A673 (cell line): ENCODE measurements around the gene SMAD6. TPM values are rescaled to one million over a fixed set of nuclear protein-coding genes. Genes with fewer than 3 reads are reported as not detected.

Experiments
- BruUV-seq: library from RNA; stranded (reverse); fragments of 400-500 nt; replicated peaks from 2 replicates; lab custom pipeline; 2021; lab: Mats Ljungman, UMichigan
- CTCF ChIA-PET: fragments of 300-600 bp; sonication (Branson Sonifier 250); formaldehyde crosslinking; loops from one replicate; lab custom pipeline; 2022; ENCODE audit warnings: antibody characterized with exemption; lab: Charles Lee
- POLR2A ChIA-PET: fragments of 300-600 bp; sonication (Branson Sonifier 250); formaldehyde crosslinking; loops from one replicate; lab custom pipeline; 2022; ENCODE audit warnings: antibody characterized with exemption; ENCODE audit not compliant: low non-redundant PET; lab: Charles Lee
- DNase-seq: peaks from one replicate; pipeline ENCODE4 v3.0.0-alpha.2; 2015; ENCODE audit warnings: low spot score
- H3K27ac ChIP-seq: fragments of 200-600 bp; sonication (generic); 2 replicates; pipeline ENCODE4 v1.5.1; 2016; ENCODE audit warnings: mixed run types, low read depth, mild to moderate bottlenecking, mixed read lengths, antibody characterized with exemption, low read length; ENCODE audit not compliant: poor library complexity, severe bottlenecking
- H3K27me3 ChIP-seq: fragments of 200-600 bp; sonication (generic); replicated peaks from 2 replicates; pipeline ENCODE4 v1.6.1; 2017; ENCODE audit warnings: mixed run types, low read depth, mild to moderate bottlenecking, mixed read lengths, antibody characterized with exemption, low read length; ENCODE audit not compliant: insufficient read depth, poor library complexity
- H3K36me3 ChIP-seq: fragments of 200-600 bp; sonication (generic); 2 replicates; pipeline ENCODE4 v1.6.1; 2016; ENCODE audit warnings: mixed run types, mild to moderate bottlenecking, mixed read lengths, antibody characterized with exemption, low read length; ENCODE audit not compliant: insufficient read depth, poor library complexity, severe bottlenecking
- H3K4me1 ChIP-seq: fragments of 200-600 bp; sonication (generic); 2 replicates; pipeline ENCODE4 v1.6.1; 2017; ENCODE audit warnings: mixed run types, mild to moderate bottlenecking, mixed read lengths, antibody characterized with exemption, low read length; ENCODE audit not compliant: insufficient read depth, poor library complexity, severe bottlenecking
- H3K4me3 ChIP-seq: fragments of 200-600 bp; sonication (generic); 2 replicates; pipeline ENCODE4 v1.5.1; 2016; ENCODE audit warnings: low read depth, mixed run types, mild to moderate bottlenecking, mixed read lengths, low read length; ENCODE audit not compliant: poor library complexity, severe bottlenecking
- H3K9me3 ChIP-seq: fragments of 200-600 bp; sonication (generic); 2 replicates; pipeline ENCODE4 v1.6.1; 2016; ENCODE audit warnings: mixed run types, low read depth, mild to moderate bottlenecking, mixed read lengths, antibody characterized with exemption, low read length; ENCODE audit not compliant: poor library complexity, severe bottlenecking
- CTCF ChIP-seq: fragments of 300-800, 200-600 bp; sonication (generic); conservative IDR thresholded peaks from 2 replicates; pipeline ENCODE4 v1.5.1; 2017; ENCODE audit warnings: low read depth, mild to moderate bottlenecking, antibody characterized with exemption, low read length, moderate library complexity, mixed read lengths
- EZH2 ChIP-seq: fragments of 200-600 bp; sonication (generic); IDR thresholded peaks from 2 replicates; pipeline ENCODE4 v1.6.1; 2017; ENCODE audit warnings: borderline replicate concordance, low read depth, mild to moderate bottlenecking, mixed read lengths, antibody characterized with exemption, low read length; ENCODE audit not compliant: poor library complexity, severe bottlenecking
- intact Hi-C: fragments of 100-400 bp; cut with micrococcal nuclease; formaldehyde crosslinking; loops from one replicate; pipeline ENCODE4 v1.10.0; 2022; ENCODE audit not compliant: unreplicated experiment
- total RNA-seq: library from RNA; stranded (reverse); gene quantifications from 2 replicates; pipeline ENCODE4 v1.2.3, GENCODE V29; 2021

SMAD6 gene
- total RNA-seq, 1 experiment from 2014 or later, result 63.9 TPM

- intact Hi-C loops, result no loop called here
- ChIA-PET POLR2A (no interaction called here), CTCF (no interaction called here)
- Histone ChIP-seq H3K4me1 (peaks cover 51% of the 10 kb centered on the region), H3K9me3 (no peaks in the 10 kb centered on the region), H3K4me3 (no peak overlapping the region), H3K27me3 (no peaks in the 10 kb centered on the region), H3K27ac (peak overlapping the region; percentile 58), H3K36me3 (peaks cover 6% of the 10 kb centered on the region)
- no peak for TF ChIP-seq CTCF
- BruUV-seq, result no TSS peak
- DNase-seq, result no peak
These were observed 42.7 kb downstream of the SMAD6 start for GRCh38 chr15:66744610-66745279.

DNA sequence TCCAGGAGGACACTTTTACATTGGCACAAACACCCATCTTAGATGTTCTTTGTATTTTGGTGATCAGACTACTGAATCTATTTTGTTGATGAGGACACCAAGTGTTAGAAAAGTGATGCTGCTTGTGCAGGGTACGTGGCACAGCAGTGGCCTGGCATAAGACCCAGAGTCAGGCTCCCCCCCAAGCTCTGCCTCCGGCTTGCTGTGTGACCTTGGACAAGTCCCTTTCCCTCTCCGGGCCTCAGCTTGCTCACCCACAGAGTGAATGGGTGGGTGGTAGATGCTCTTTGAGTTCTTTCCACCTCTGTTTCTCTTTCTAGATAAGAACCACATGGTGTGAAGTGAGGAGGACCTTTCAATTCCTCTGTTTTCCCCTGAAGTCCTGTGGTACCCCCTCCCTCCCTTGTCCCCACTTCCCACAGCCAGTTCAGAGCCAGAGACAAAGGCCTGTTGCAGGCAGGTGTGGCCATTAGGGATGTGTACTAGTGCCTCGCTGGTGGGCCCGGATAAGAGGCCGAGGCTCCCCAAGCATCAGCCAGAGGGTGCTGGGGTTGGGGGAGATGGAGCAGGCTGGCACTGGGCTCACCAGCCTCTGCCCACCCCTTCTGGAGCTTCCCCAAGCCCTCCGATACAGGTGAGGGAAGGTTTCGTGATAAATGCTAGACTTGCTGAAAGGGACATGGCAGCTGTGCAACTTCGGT, 43.6 kb downstream of the SMAD6 start:
- ChIA-PET POLR2A (interaction anchor here (0.6 kb wide), 1 partner anchor 454 kb away, joined by 5 read pairs; no protein-coding TSS in a partner anchor), CTCF (no interaction called here)
- H3K27ac ChIP-seq, result peak overlapping the region; percentile 58
- TF ChIP-seq CTCF (no peak), EZH2 (no peak)
- BruUV-seq, result no TSS peak
- H3K36me3 ChIP-seq, result peaks cover 6% of the 10 kb centered on the region
- peaks cover 51% of the 10 kb centered on the region for H3K4me1 ChIP-seq
- intact Hi-C loops, result no loop called here
- DNase-seq, result no peak
- H3K27me3 ChIP-seq, result no peaks in the 10 kb centered on the region
- H3K9me3 ChIP-seq, result no peaks in the 10 kb centered on the region
- H3K4me3 ChIP-seq, result no peak overlapping the region

DNA sequence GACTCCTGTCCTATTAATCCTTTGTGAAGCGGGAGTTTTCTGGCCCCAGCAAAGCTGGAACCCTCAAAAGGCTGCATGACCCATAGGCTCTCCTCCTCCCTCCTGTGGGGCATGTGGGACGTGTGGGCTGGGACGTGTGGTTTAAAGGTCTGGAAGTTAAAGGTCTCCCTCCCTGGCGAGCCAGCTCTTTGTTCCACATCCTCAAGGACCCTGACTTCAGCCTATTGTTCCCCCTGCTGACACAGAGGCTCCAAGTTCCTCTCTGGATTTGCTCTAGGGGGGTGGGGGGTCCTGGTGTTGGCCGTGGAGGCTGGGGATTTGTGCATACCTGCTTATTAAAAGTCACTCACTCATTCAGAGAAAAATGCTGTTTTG, 44.2 kb downstream of the SMAD6 start:
- peaks cover 6% of the 10 kb centered on the region for H3K36me3 ChIP-seq

More for the DNA sequence above, 44.2 kb downstream of the SMAD6 start:
- Histone ChIP-seq H3K27ac (peak overlapping the region; percentile 39), H3K9me3 (no peaks in the 10 kb centered on the region), H3K4me3 (no peak overlapping the region), H3K4me1 (peaks cover 52% of the 10 kb centered on the region), H3K27me3 (no peaks in the 10 kb centered on the region)
- intact Hi-C loops, result no loop called here
- ChIA-PET CTCF (no interaction called here), POLR2A (interaction anchor here (0.6 kb wide), 1 partner anchor 455 kb away, joined by 5 read pairs; no protein-coding TSS in a partner anchor)
- no TSS peak for BruUV-seq
- DNase-seq, result no peak
- no peak for TF ChIP-seq EZH2
